ENCODE measurements around the gene ZNF441.
"Not testable (repeated sequence)": the region's sequence is repeated elsewhere in the genome, so short reads cannot be mapped to it uniquely, and the experiment has no call there.

ZNF441 gene

GRCh38 chr19:11766597-11767591 lies at the start of gene ZNF441:
Gene ZNF441 (plus strand): TSS chr19:11767000. CDS start chr19:11767194, 194 bp downstream.
- FAIRE-seq: no peak

- FAIRE-seq: no peak
Observed at GRCh38 chr19:11721681-11722080, 45.1 kb upstream of the ZNF441 start.

GRCh38 chr19:11722414-11722813 lies 44.4 kb upstream of the ZNF441 start:
- FAIRE-seq: no peak

GRCh38 chr19:11729586-11729985 lies 37.2 kb upstream of the ZNF441 start:
- no peak for FAIRE-seq

GRCh38 chr19:11735375-11735774 lies 31.4 kb upstream of the ZNF441 start:
- no peak for FAIRE-seq

GRCh38 chr19:11736696-11737095 lies 30.1 kb upstream of the ZNF441 start:
- FAIRE-seq: no peak

- FAIRE-seq: no peak
Observed at GRCh38 chr19:11737964-11738745, 28.6 kb upstream of the ZNF441 start.

GRCh38 chr19:11738746-11739620 lies 27.8 kb upstream of the ZNF441 start, which contains the start of gene ZNF823:
Gene ZNF823 (minus strand): TSS chr19:11738946. CDS start chr19:11738819, 127 bp downstream.
- peak; percentile 82 for FAIRE-seq

GRCh38 chr19:11745869-11746268 lies 20.9 kb upstream of the ZNF441 start:
- FAIRE-seq: no peak

GRCh38 chr19:11747277-11747676 lies 19.5 kb upstream of the ZNF441 start:
- no peak for FAIRE-seq

- FAIRE-seq: no peak
Observed at GRCh38 chr19:11749751-11750150, 17.0 kb upstream of the ZNF441 start.

GRCh38 chr19:11752244-11752736 lies 14.5 kb upstream of the ZNF441 start:
- FAIRE-seq: no peak

GRCh38 chr19:11754663-11755062 lies 12.1 kb upstream of the ZNF441 start:
- FAIRE-seq: no peak

GRCh38 chr19:11756965-11757364 lies 9.8 kb upstream of the ZNF441 start:
- FAIRE-seq: no peak

GRCh38 chr19:11759805-11760204 lies 7.0 kb upstream of the ZNF441 start:
- FAIRE-seq: no peak

GRCh38 chr19:11763117-11763516 lies 3.7 kb upstream of the ZNF441 start:
- FAIRE-seq: no peak

- no peak for FAIRE-seq
Observed at GRCh38 chr19:11763611-11764010, 3.2 kb upstream of the ZNF441 start.

- no peak for FAIRE-seq
Observed at GRCh38 chr19:11767633-11768133, 883 bp downstream of the ZNF441 start.

- FAIRE-seq: no peak
Observed at GRCh38 chr19:11769995-11770394, 3.2 kb downstream of the ZNF441 start.

GRCh38 chr19:11771520-11771919 lies 4.7 kb downstream of the ZNF441 start:
- FAIRE-seq: not testable (repeated sequence)

GRCh38 chr19:11776669-11777068 lies 9.9 kb downstream of the ZNF441 start:
- not testable (repeated sequence) for FAIRE-seq

GRCh38 chr19:11780431-11781020 lies 13.7 kb downstream of the ZNF441 start:
- no peak for FAIRE-seq

Measured in colon (tissue), 2 donors.